HG03103 (cell line): ENCODE measurements around the gene TCOF1.
A peak's percentile ranks its signal among the peaks of the same experiment; 100 is the strongest.

ENCODE experiments used
- ATAC-seq: cut with Tn5 transposase; IDR thresholded peaks from one replicate; pipeline ENCODE4 v1.9.1; 2021; ENCODE audit warnings: low read depth; ENCODE audit not compliant: unreplicated experiment

TCOF1 gene

GRCh38 chr5:150444770-150445169, 87.3 kb downstream of the TCOF1 start:
- ATAC-seq = no peak

- no peak for ATAC-seq
These were observed 88.6 kb downstream of the TCOF1 start for GRCh38 chr5:150446088-150446487.

- ATAC-seq = no peak
These were observed 89.1 kb downstream of the TCOF1 start for GRCh38 chr5:150446583-150446982.

GRCh38 chr5:150447188-150447587, 89.7 kb downstream of the TCOF1 start:
- ATAC-seq = no peak

GRCh38 chr5:150448334-150448733, 90.8 kb downstream of the TCOF1 start:
- ATAC-seq = no peak

- peak; percentile 13 for ATAC-seq
These were observed 91.5 kb downstream of the TCOF1 start for GRCh38 chr5:150448952-150449516.
